ENCODE measurements around the gene HLX.

HLX gene

GRCh38 chr1:220882061-220882891, 3.0 kb downstream of the HLX start:
- no peak for DNase-seq

- peak in 1 of 14 donors; percentile 18 for DNase-seq
These were observed 5.1 kb downstream of the HLX start for GRCh38 chr1:220884109-220884980.

- no peak for DNase-seq
These were observed 6.0 kb downstream of the HLX start for GRCh38 chr1:220884981-220885918.

GRCh38 chr1:220885971-220886370, 6.7 kb downstream of the HLX start:
- no peak for DNase-seq

- DNase-seq, result no peak
These were observed 7.4 kb downstream of the HLX start for GRCh38 chr1:220886470-220887201.

GRCh38 chr1:220887202-220887519, 7.9 kb downstream of the HLX start:
- no peak for DNase-seq

- DNase-seq, result no peak
These were observed 8.5 kb downstream of the HLX start for GRCh38 chr1:220887520-220888416.

- no peak for DNase-seq
These were observed 9.3 kb downstream of the HLX start for GRCh38 chr1:220888417-220888986.

GRCh38 chr1:220889333-220889732, 10.1 kb downstream of the HLX start:
- no peak for DNase-seq

GRCh38 chr1:220889848-220890287, 10.6 kb downstream of the HLX start:
- no peak for DNase-seq

GRCh38 chr1:220890602-220891001, 11.4 kb downstream of the HLX start:
- no peak for DNase-seq

- DNase-seq, result no peak
These were observed 12.2 kb downstream of the HLX start for GRCh38 chr1:220891224-220892085.

GRCh38 chr1:220892086-220892376, 12.8 kb downstream of the HLX start:
- DNase-seq, result no peak

- DNase-seq, result no peak
These were observed 13.9 kb downstream of the HLX start for GRCh38 chr1:220892997-220893700.

GRCh38 chr1:220893701-220894024, 14.4 kb downstream of the HLX start:
- no peak for DNase-seq

GRCh38 chr1:220894025-220894923, 15.0 kb downstream of the HLX start:
- no peak for DNase-seq

- DNase-seq, result no peak
These were observed 15.6 kb downstream of the HLX start for GRCh38 chr1:220894924-220895256.

GRCh38 chr1:220895412-220895946, 16.2 kb downstream of the HLX start:
- no peak for DNase-seq

Data from C1 segment of cervical spinal cord (tissue), 14 donors.